Islet of Langerhans (tissue), 1 donor: ENCODE measurements around the gene MBD3L2.
"Not testable (repeated sequence)": the region's sequence is repeated elsewhere in the genome, so short reads cannot be mapped to it uniquely, and the experiment has no call there.

ENCODE experiments used
- FAIRE-seq: peaks from one replicate; lab custom pipeline; 2011; peaks lifted over from hg19 to GRCh38; lab: Jason Lieb, UNC

The MBD3L2 gene

GRCh38 chr19:7063339-7063738 is 14.2 kb downstream of the MBD3L2 start:
- FAIRE-seq, result no peak

GRCh38 chr19:7063764-7064418 is 14.8 kb downstream of the MBD3L2 start:
- no peak for FAIRE-seq

- not testable (repeated sequence) for FAIRE-seq
Observed at GRCh38 chr19:7067122-7067521, 18.0 kb downstream of the MBD3L2 start.

- FAIRE-seq, result no peak
Observed at GRCh38 chr19:7067716-7068115, 18.6 kb downstream of the MBD3L2 start.

- FAIRE-seq, result no peak
Observed at GRCh38 chr19:7068599-7068998, 19.5 kb downstream of the MBD3L2 start.

GRCh38 chr19:7069042-7069903 is 20.2 kb downstream of the MBD3L2 start, which contains the start of gene ZNF557:
TSS of gene ZNF557 (plus strand) at chr19:7069703. CDS start at chr19:7075075, 5,372 bp downstream.
- FAIRE-seq, result no peak

GRCh38 chr19:7069904-7070226 is 20.7 kb downstream of the MBD3L2 start:
- no peak for FAIRE-seq

GRCh38 chr19:7072541-7072940 is 23.4 kb downstream of the MBD3L2 start:
- no peak for FAIRE-seq

GRCh38 chr19:7074705-7075282 is 25.7 kb downstream of the MBD3L2 start:
- no peak for FAIRE-seq

- FAIRE-seq, result no peak
Observed at GRCh38 chr19:7076151-7076550, 27.0 kb downstream of the MBD3L2 start.

GRCh38 chr19:7078008-7078407 is 28.9 kb downstream of the MBD3L2 start:
- FAIRE-seq, result no peak

- FAIRE-seq, result no peak
Observed at GRCh38 chr19:7083076-7083956, 34.2 kb downstream of the MBD3L2 start.

GRCh38 chr19:7088999-7089398 is 39.9 kb downstream of the MBD3L2 start:
- no peak for FAIRE-seq

- FAIRE-seq, result no peak
Observed at GRCh38 chr19:7098096-7098495, 49.0 kb downstream of the MBD3L2 start.

- FAIRE-seq, result no peak
Observed at GRCh38 chr19:7098701-7099596, 49.8 kb downstream of the MBD3L2 start.

GRCh38 chr19:7099597-7099921 is 50.4 kb downstream of the MBD3L2 start:
- FAIRE-seq, result no peak
